IPS-NIHi7 (cell line): Measurements from ENCODE around the gene HAVCR1.
"Not testable (repeated sequence)": the region's sequence is repeated elsewhere in the genome, so short reads cannot be mapped to it uniquely, and the experiment has no call there.

Source experiments
- DNase-seq: peaks from one replicate; pipeline ENCODE4 v3.0.0; 2012; ENCODE audit warnings: mixed read lengths; ENCODE audit errors: extremely low spot score

Gene HAVCR1

GRCh38 chr5:157049605-157050004 is 9.3 kb downstream of the HAVCR1 start:
- peak; percentile 50 for DNase-seq

- DNase-seq, result no peak
Measured at GRCh38 chr5:157047898-157048297, 11.0 kb downstream of the HAVCR1 start.

DNA sequence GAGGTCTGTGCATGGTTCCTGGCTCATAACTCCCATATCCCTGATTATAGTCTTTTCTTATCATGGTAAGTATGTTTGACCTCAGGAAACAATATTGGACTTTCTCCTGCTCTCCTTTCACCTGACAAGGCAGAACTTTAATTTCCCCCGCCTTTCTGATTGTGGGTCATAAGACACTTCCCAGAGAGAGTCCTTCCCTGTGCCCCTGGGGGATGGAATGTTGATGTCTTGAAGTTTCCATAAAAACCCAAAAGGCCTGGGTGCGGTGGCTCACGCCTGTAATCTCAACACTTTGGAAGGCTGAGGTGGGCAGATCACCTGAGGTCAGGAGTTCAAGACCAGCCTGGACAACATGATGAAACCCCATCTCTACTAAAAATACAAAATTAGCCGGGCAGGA is 11.9 kb downstream of the HAVCR1 start:
- DNase-seq, result not testable (repeated sequence)

DNA sequence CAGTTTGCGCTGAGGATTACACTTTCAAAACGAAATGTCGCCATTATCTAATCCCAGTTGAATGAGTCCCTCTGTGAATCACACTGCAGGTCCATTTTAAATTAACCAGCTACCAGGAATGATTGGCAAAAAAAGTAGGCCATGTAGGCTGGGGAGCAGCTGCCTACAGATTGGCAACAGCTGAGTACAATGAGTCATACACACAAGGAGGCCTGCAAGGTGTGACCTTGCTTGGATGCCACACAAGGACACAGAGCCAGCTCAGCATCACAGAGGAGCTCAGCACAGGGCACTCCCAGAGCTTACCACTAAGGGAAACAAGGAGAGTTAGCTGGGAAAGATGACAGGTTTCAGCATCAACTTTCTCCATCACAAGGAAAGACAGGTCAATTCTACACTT is 12.9 kb downstream of the HAVCR1 start:
- DNase-seq, result no peak

- DNase-seq, result no peak
Measured at GRCh38 chr5:157045601-157046000, 13.3 kb downstream of the HAVCR1 start.

DNA sequence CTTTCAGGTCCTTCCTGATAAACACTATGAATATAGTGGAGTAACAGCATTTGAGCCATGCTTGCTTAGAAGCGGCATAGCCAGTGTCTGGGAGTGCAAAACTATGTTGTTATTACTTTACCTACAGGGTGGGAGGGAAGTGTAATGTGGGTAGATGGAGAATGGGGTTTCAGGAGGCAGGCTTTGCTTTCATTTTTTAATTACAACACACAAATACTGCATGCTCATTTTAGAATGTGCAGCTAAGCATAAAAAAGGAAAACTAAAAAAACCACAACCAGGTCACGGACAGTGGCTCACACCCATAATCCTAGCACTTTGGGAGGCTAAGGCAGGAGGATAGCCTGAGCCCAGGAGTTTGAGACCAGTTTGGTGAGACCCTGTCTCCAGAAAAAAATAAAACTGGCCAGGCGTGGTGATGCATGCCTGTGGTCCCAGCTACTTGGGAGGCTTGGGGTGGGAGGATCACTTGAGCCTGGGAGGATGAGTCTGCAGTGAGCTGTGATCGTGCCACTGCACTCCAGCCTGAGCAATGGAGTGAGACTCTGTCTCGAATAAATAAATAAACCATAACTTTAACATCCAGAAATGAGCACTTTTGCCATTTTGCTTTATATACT is 20.2 kb downstream of the HAVCR1 start:
- DNase-seq, result no peak

- not testable (repeated sequence) for DNase-seq
Measured at GRCh38 chr5:157034106-157035072, 24.5 kb downstream of the HAVCR1 start.

DNA sequence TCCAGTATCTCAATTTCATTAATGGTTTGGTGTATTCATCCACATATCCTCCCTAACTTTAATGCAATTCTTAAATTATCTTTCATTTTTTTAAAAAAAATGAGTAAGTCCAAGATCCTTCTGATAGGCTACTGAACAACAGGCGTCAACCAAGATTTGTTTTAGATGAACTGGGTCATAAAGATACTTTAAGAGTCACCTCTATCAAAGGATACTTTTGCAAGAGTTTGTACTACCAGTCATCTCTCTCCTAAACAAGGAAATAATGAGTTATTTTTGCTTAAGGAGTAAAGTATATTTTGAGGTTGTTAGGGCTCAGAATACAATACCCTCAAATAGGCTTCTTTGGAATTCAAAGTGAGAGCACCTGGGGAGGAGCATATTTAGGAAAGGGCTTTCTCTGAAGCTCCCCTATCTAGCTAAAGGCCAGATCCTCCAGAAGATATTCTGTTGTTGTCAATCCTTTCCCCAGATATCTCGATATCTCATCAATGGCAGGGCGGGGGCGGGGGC is 25.8 kb downstream of the HAVCR1 start:
- no peak for DNase-seq

- no peak for DNase-seq
Measured at GRCh38 chr5:157030692-157031091, 28.2 kb downstream of the HAVCR1 start.

GRCh38 chr5:157029457-157029856 is 29.5 kb downstream of the HAVCR1 start:
- DNase-seq, result no peak

DNA sequence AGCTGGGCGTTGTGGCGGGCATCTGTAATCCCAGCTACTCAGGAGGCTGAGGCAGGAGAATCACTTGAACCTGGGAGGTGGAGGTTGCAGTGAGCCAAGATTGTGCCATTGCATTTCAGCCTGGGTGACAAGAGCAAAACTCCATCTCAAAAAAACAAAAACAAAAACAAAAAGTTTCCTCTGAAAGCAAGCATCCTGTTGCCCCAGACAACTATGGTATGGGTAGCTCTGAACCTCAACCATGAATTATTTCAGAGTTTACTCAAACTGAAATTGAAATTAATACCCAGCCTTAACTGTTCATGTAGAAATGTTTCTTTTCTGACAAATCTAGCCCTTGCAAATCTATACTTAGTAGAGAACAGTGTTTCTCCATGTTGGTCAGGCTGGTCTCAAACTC is 31.3 kb downstream of the HAVCR1 start:
- DNase-seq, result not testable (repeated sequence)

GRCh38 chr5:157026789-157027424 is 32.0 kb downstream of the HAVCR1 start:
- peak; percentile 81 for DNase-seq

DNA sequence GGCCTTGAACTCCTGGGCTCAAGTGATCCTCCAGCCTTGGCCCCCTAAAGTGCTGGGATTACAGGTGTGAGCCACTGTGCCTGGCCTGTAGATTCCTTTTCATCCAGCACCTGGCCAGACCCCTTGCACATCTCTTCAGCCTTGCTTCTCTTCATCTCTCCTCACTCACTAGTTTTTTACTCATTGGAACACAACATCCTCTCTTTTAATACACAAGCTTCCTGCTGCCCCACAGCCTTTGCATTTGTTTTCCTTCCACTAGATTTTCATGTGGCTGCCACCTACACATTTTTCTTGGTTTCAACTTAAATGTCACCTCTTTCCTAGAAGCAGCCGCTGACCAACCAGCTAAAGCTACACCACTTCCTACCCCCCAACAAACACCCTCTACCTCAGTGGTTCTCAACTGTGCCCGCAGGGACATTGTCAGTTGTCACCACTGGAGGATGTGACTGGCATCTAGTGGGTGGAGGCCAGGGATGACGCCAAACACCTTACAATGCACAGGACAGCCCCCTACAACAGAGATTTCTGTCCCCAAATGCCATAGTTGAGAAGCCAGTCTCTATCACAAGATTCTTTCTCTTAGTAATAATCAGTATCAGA is 33.7 kb downstream of the HAVCR1 start:
- DNase-seq, result no peak

DNA sequence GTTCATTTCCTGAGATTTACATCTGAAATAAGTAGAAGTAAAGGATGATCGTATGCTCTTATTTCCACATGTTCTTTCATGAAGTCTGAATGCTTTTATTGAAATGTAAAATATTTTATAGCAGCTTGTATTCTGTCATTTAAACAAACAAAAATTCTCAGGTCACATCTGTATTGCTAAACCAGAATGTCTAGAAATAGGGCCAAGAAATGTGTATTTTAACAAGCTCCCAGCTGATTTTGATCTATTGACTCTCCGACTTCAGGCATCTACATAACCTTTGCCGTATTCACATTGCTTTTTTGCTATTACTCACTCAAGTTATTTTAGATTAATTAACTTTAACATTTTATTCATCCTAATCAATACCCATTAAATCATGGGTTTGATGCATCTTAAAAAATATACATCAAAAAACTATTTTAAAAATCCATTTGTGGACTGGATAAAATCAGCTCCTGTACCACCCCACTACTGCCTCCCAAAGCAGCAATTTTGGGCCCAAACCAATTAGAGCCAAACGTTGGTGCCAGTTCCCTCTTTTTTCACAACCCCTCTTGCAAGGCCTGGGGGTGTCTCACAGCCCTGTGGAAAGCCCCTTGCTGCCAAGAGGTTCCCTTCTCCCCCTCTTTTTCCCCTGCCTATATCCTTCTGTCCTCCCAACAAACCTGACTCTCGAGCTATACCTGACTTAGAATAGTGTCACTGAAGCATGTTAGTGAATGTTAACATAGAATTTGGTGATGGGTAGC is 34.5 kb downstream of the HAVCR1 start:
- DNase-seq, result no peak

DNA sequence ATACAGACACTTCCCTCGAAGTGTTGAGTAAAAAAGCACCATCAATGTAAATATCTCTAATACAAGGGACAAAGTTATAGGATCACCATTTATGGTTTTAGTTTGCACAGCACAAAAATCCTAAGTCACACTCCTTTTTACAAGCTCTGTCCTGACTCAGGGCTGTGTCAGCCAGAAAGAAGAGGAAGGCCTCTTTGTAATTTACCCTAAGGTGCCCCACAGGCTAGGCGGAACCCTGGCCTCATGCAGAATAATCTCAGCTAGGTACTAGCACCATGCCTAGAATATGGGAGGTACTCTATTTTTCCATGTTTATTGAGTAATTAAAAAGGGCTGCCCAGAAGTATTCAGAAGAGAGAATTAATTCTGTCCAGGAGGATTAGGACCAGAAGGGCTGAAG is 36.9 kb downstream of the HAVCR1 start:
- no peak for DNase-seq

GRCh38 chr5:157020511-157021222 is 38.2 kb downstream of the HAVCR1 start:
- DNase-seq, result no peak

DNA sequence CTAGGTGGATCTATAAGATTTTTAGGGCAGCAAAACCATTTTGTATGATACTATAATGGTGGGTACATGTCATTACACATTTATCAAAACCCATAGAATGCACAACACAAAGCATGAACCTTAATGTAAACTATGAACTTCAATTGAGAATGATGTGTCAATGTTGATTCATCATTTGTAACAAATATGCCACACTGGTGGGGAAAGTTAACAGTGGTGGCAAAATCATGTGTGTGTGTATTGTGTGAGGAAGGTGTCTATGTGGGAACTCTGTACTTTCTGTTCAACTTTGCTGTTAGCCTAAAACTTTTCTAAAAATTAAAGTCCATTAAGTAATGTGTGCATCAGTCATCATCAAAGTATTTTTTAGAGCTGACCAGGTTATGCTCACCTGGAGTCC is 38.9 kb downstream of the HAVCR1 start:
- no peak for DNase-seq

DNA sequence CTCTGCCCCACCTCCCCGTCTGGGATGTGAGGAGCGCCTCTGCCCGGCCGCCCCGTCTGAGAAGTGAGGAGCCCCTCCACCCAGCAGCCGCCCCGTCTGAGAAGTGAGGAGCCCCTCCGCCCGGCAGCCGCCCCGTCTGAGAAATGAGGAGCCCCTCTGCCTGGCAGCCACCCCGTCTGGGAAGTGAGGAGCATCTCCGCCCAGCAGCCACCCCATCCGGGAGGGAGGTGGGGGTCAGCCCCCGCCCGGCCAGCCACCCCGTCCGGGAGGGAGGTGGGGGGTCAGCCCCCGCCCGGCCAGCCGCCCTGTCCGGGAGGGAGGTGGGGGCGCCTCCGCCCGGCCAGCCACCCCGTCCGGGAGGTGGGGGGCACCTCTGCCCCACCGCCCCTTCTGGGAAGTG is 44.8 kb downstream of the HAVCR1 start:
- DNase-seq, result not testable (repeated sequence)

GRCh38 chr5:157006262-157006661 is 52.7 kb downstream of the HAVCR1 start:
- DNase-seq, result no peak

- no peak for DNase-seq
Measured at GRCh38 chr5:157004893-157005551, 53.9 kb downstream of the HAVCR1 start.
